HepG2 (cell line): ENCODE results near the gene SRSF2. TPM values are rescaled to one million over a fixed set of nuclear protein-coding genes. Genes with fewer than 3 reads are reported as not detected.

Experiments used
- ATAC-seq: fragments of 200-7000 bp; cut with Tn5 transposase; 3 replicates; pipeline ENCODE4 v1.9.1; 2020; ENCODE audit warnings: mild to moderate bottlenecking, moderate library complexity
- BruUV-seq: library from RNA; stranded (reverse); fragments of 400-500 nt; replicated peaks from 2 replicates; lab custom pipeline; 2021; lab: Mats Ljungman, UMichigan
- CTCF ChIA-PET: fragments of 300-600 bp; formaldehyde crosslinking; extraction: SDS; loops from one replicate; lab custom pipeline; 2021; ENCODE audit warnings: low total read pairs, inconsistent platforms, low intra/inter-chr PET ratio; lab: Yijun Ruan, JAX
- POLR2A ChIA-PET: fragments of 350-600 bp; sonication (Branson Sonifier 250); formaldehyde crosslinking; loops from one replicate; lab custom pipeline; 2020; ENCODE audit warnings: antibody characterized with exemption, inconsistent platforms; lab: Yijun Ruan, JAX
- DNase-seq: peaks from one replicate; pipeline ENCODE4 v3.0.0-alpha.2; 2015; ENCODE audit warnings: low spot score
- FAIRE-seq: peaks from 3 replicates; lab custom pipeline; 2011; peaks lifted over from hg19 to GRCh38; lab: Jason Lieb, UNC
- H2AFZ ChIP-seq: one replicate; pipeline ENCODE4 v1.6.1; 2011; ENCODE audit warnings: low read length, inconsistent platforms
- H3K27ac ChIP-seq: fragments of 300-600 bp; 3 replicates; pipeline ENCODE4 v1.8.0; 2011; ENCODE audit warnings: mixed run types, mild to moderate bottlenecking, mixed read lengths, low read length, inconsistent platforms; ENCODE audit not compliant: insufficient read depth; ENCODE audit errors: extremely low read length
- H3K27me3 ChIP-seq, 2 experiments: fragments of 200-600 bp in 1 of 2; 2 replicates in 1 of 2; 3 replicates in 1 of 2; pipeline versions ENCODE4 v1.6.0 to v1.8.0; 2011; ENCODE audit warnings: low read length in 2 of 2, mild to moderate bottlenecking in 2 of 2, moderate library complexity in 2 of 2, inconsistent platforms in 1 of 2; ENCODE audit not compliant: insufficient read depth in 2 of 2, control insufficient read depth in 1 of 2
- H3K36me3 ChIP-seq, 2 experiments: fragments of 200-600 bp in 1 of 2; replicated peaks in 1 of 2; 2 replicates in 1 of 2; 3 replicates in 1 of 2; pipeline versions ENCODE4 v1.5.1 to v1.8.0; 2011; ENCODE audit warnings: low read length in 2 of 2, inconsistent platforms in 1 of 2; ENCODE audit not compliant: insufficient read depth in 2 of 2, control insufficient read depth in 1 of 2
- H3K4me1 ChIP-seq: 2 replicates; pipeline ENCODE4 v1.5.1; 2012; ENCODE audit warnings: low read length, inconsistent platforms; ENCODE audit not compliant: insufficient read depth
- H3K4me2 ChIP-seq: 2 replicates; pipeline ENCODE4 v1.6.0; 2011; ENCODE audit warnings: low read depth, low read length, inconsistent platforms
- H3K4me3 ChIP-seq, 3 experiments: fragments of 200-600 bp in 1 of 3; sonication (generic), shearing (Covaris generic) in 1 of 3; replicated peaks in 1 of 3; 2 replicates each; pipeline ENCODE4 v1.5.1; 2011 to 2016; ENCODE audit warnings: low read length in 3 of 3, inconsistent platforms in 2 of 3, low read depth in 2 of 3, mild to moderate bottlenecking in 2 of 3, control low read depth in 1 of 3, mixed read lengths in 1 of 3; ENCODE audit not compliant: insufficient read depth in 1 of 3
- H3K79me2 ChIP-seq: one replicate; pipeline ENCODE4 v1.6.1; 2011; ENCODE audit warnings: low read length, inconsistent platforms; ENCODE audit not compliant: insufficient read depth
- H3K9ac ChIP-seq: 2 replicates; pipeline ENCODE4 v1.6.0; 2011; ENCODE audit warnings: mild to moderate bottlenecking, low read depth, low read length, inconsistent platforms; ENCODE audit not compliant: insufficient read depth
- H3K9me3 ChIP-seq: 2 replicates; pipeline ENCODE4 v1.5.1; 2012; ENCODE audit warnings: mild to moderate bottlenecking, low read length
- H4K20me1 ChIP-seq: 2 replicates; pipeline ENCODE4 v1.6.0; 2011; ENCODE audit warnings: inconsistent platforms, mild to moderate bottlenecking, low read length, moderate library complexity; ENCODE audit not compliant: insufficient read depth
- BORCS8-MEF2B ChIP-seq: sonication (generic); formaldehyde crosslinking; IDR thresholded peaks from 2 replicates; pipeline ENCODE4 v1.8.0; 2022; ENCODE audit warnings: mild to moderate bottlenecking, missing genetic modification reagents
- CCDC6 ChIP-seq: sonication (generic); formaldehyde crosslinking; IDR thresholded peaks from 2 replicates; pipeline ENCODE4 v1.8.1; 2022; ENCODE audit warnings: mild to moderate bottlenecking, missing genetic modification reagents, moderate library complexity
- NRL ChIP-seq: sonication (generic); formaldehyde crosslinking; IDR thresholded peaks from 2 replicates; pipeline ENCODE4 v1.5.0; 2020; ENCODE audit warnings: missing genetic modification reagents, mild to moderate bottlenecking, moderate library complexity, borderline replicate concordance
- RFXAP ChIP-seq: sonication (generic); formaldehyde crosslinking; IDR thresholded peaks from 2 replicates; pipeline ENCODE4 v1.4.0; 2020; ENCODE audit warnings: missing genetic modification reagents, borderline replicate concordance
- RXRA ChIP-seq: sonication (generic); formaldehyde crosslinking; IDR thresholded peaks from 2 replicates; pipeline ENCODE4 v1.5.1; 2020; ENCODE audit warnings: missing genetic modification reagents
- SP4 ChIP-seq: sonication (generic); formaldehyde crosslinking; IDR thresholded peaks from 2 replicates; pipeline ENCODE4 v1.8.1; 2023; ENCODE audit warnings: mild to moderate bottlenecking, missing genetic modification reagents
- STAG1 ChIP-seq: sonication (generic); formaldehyde crosslinking; IDR thresholded peaks from 2 replicates; pipeline ENCODE4 v1.4.0; 2020; ENCODE audit warnings: missing genetic modification reagents
- ZBTB33 ChIP-seq: sonication (generic); formaldehyde crosslinking; IDR thresholded peaks from 2 replicates; pipeline ENCODE4 v1.4.0; 2020; ENCODE audit warnings: missing genetic modification reagents
- ZFP90 ChIP-seq: sonication (generic); formaldehyde crosslinking; IDR thresholded peaks from 2 replicates; pipeline ENCODE4 v1.8.0; 2022; ENCODE audit warnings: missing genetic modification reagents, mild to moderate bottlenecking, inconsistent platforms, borderline replicate concordance
- ZMYM2 ChIP-seq: sonication (generic); formaldehyde crosslinking; IDR thresholded peaks from 2 replicates; pipeline ENCODE4 v1.8.0; 2022; ENCODE audit warnings: mild to moderate bottlenecking, missing genetic modification reagents
- ZNF20 ChIP-seq: sonication (generic); formaldehyde crosslinking; IDR thresholded peaks from 2 replicates; pipeline ENCODE4 v1.4.0; 2020; ENCODE audit warnings: mild to moderate bottlenecking, moderate library complexity, missing genetic modification reagents
- ZNF256 ChIP-seq: sonication (generic); formaldehyde crosslinking; conservative IDR thresholded peaks from 2 replicates; pipeline ENCODE4 v1.4.0; 2020; ENCODE audit warnings: missing genetic modification reagents
- ZNF598 ChIP-seq: sonication (generic); formaldehyde crosslinking; IDR thresholded peaks from 2 replicates; pipeline ENCODE4 v1.5.1; 2020; ENCODE audit warnings: mild to moderate bottlenecking, missing genetic modification reagents, borderline replicate concordance
- ZNF709 ChIP-seq: sonication (generic); formaldehyde crosslinking; IDR thresholded peaks from 2 replicates; pipeline ENCODE4 v1.5.0; 2020; ENCODE audit warnings: mild to moderate bottlenecking, missing genetic modification reagents
- ZNF839 ChIP-seq: sonication (generic); formaldehyde crosslinking; IDR thresholded peaks from 2 replicates; pipeline ENCODE4 v1.4.0; 2020; ENCODE audit warnings: missing genetic modification reagents, mild to moderate bottlenecking, borderline replicate concordance
- WGBS: methylation state at CpG from one replicate; pipeline ENCODE4 v1.1.6; 2017; ENCODE audit warnings: low lambda C conversion rate; 5-methylcytosine and 5-hydroxymethylcytosine counted together
- in situ Hi-C: cut with HindIII; loops from 2 replicates; pipeline ENCODE4 v1.10.0; 2017; ENCODE audit warnings: low pct_unique_long_range_greater_than_20kb; ENCODE audit not compliant: extremely low pct_ligation_motif_present
- intact Hi-C: fragments of 100-400 bp; cut with micrococcal nuclease; formaldehyde crosslinking; loops from one replicate; pipeline ENCODE4 v1.10.0; 2022; ENCODE audit not compliant: unreplicated experiment
- polyA plus RNA-seq, 8 experiments: library from polyadenylated mRNA; depleted of rRNA in 3 of 8; stranded (reverse) in 7 of 8; unstranded in 1 of 8; fragments of >200 nt; fragmentation: Illumina TruSeq in 4 of 8; extraction: Trizol in 4 of 8; gene quantifications; 2 replicates each; pipeline versions ENCODE4 v1.2.1 to v1.2.3, GENCODE V29; 2011 to 2016; ENCODE audit warnings: low read depth in 4 of 8, missing spikeins in 1 of 8, mixed read lengths in 1 of 8; ENCODE audit not compliant: insufficient read depth in 1 of 8
- total RNA-seq, 5 experiments: library from RNA; depleted of rRNA; stranded (reverse); fragments of >200 nt; fragmentation: Illumina TruSeq; extraction: Trizol; gene quantifications; 2 replicates each; pipeline ENCODE4 v1.2.3, GENCODE V29; 2016; ENCODE audit warnings: low read depth in 1 of 5
- TF ChIP-seq, protein P1 (sequence below): sonication (generic); formaldehyde crosslinking; IDR thresholded peaks from 2 replicates; pipeline ENCODE4 v1.4.0; 2020; ENCODE audit warnings: missing genetic modification reagents, mild to moderate bottlenecking, borderline replicate concordance

Gene SRSF2
- total and polyA plus RNA-seq, 2 of the 13 experiments (the other 11 are each of a cell fraction or from before 2014, with no cell fraction given): 306 to 319 TPM

- no peak for TF ChIP-seq ZNF709 (CRISPR knock-in tag)
- TF ChIP-seq, all 625 proteins: peak for 265
Observed at GRCh38 chr17:76700617-76701470, 36.3 kb downstream of the SRSF2 start (continued).

- H3K79me2 ChIP-seq: peaks cover 17% of the 10 kb centered on the region
- peak overlapping the region; percentile 94 for H3K4me2 ChIP-seq
- peak; percentile 52 for ATAC-seq
- H3K27ac ChIP-seq: peak overlapping the region; percentile 71
- no peak overlapping the region for H2AFZ ChIP-seq
- H3K4me1 ChIP-seq: peaks cover 79% of the 10 kb centered on the region
- CTCF ChIA-PET: no interaction called here
- BruUV-seq: TSS peak; percentile 92
- peaks cover 3% of the 10 kb centered on the region; the same call in 1 of the 2 replicates for H4K20me1 ChIP-seq
- in situ Hi-C loops: no loop called here
- no peaks in the 10 kb centered on the region for H3K9me3 ChIP-seq
- POLR2A ChIA-PET: interaction anchor here (1.0 to 3.5 kb wide), 5 partner anchors 10 to 37 kb away, joined by 4 to 25 read pairs (median 11); partner anchors contain the start of genes MFSD11, MXRA7 and SRSF2
- no peak for FAIRE-seq
- peak overlapping the region; percentile 56 to 75 (median 62); a peak in 5 of 6 replicates for H3K4me3 ChIP-seq
- H3K9ac ChIP-seq: peak overlapping the region; percentile 64
- H3K36me3 ChIP-seq: no peaks in the 10 kb centered on the region
- DNase-seq: no peak
- no peaks in the 10 kb centered on the region for H3K27me3 ChIP-seq
- 42% methylated on average over 8 of the region's 8 CpGs for WGBS
- intact Hi-C loops: loop anchor here (10.0 kb wide), 1 partner anchor 145 kb away; no protein-coding TSS in a partner anchor
- TF ChIP-seq ZNF598 (peak; percentile 62; the same call in 1 of the 2 replicates), RXRA (CRISPR knock-in tag) (0 out of 2 replicates have a peak, but pooled peaks have one; percentile 11), STAG1 (CRISPR knock-in tag) (no peak), ZMYM2 (CRISPR knock-in tag) (peak; percentile 12; the same call in 1 of the 2 replicates), BORCS8-MEF2B (CRISPR knock-in tag) (0 out of 2 replicates have a peak, but pooled peaks have one; percentile 12), RFXAP (CRISPR knock-in tag) (0 out of 2 replicates have a peak, but pooled peaks have one; percentile 2), NRL (CRISPR knock-in tag) (no peak), ZBTB33 (CRISPR knock-in tag) (peak; percentile 38; the same call in 1 of the 2 replicates), ZNF20 (CRISPR knock-in tag) (no peak), ZFP90 (CRISPR knock-in tag) (0 out of 2 replicates have a peak, but pooled peaks have one; percentile 19), SP4 (0 out of 2 replicates have a peak, but pooled peaks have one; percentile 5), ZNF256 (0 out of 2 replicates have a peak, but pooled peaks have one; percentile 55), ZNF839 (CRISPR knock-in tag) (0 out of 2 replicates have a peak, but pooled peaks have one; percentile 9), CCDC6 (0 out of 2 replicates have a peak, but pooled peaks have one; percentile 16)
- TF ChIP-seq, protein P1, sequence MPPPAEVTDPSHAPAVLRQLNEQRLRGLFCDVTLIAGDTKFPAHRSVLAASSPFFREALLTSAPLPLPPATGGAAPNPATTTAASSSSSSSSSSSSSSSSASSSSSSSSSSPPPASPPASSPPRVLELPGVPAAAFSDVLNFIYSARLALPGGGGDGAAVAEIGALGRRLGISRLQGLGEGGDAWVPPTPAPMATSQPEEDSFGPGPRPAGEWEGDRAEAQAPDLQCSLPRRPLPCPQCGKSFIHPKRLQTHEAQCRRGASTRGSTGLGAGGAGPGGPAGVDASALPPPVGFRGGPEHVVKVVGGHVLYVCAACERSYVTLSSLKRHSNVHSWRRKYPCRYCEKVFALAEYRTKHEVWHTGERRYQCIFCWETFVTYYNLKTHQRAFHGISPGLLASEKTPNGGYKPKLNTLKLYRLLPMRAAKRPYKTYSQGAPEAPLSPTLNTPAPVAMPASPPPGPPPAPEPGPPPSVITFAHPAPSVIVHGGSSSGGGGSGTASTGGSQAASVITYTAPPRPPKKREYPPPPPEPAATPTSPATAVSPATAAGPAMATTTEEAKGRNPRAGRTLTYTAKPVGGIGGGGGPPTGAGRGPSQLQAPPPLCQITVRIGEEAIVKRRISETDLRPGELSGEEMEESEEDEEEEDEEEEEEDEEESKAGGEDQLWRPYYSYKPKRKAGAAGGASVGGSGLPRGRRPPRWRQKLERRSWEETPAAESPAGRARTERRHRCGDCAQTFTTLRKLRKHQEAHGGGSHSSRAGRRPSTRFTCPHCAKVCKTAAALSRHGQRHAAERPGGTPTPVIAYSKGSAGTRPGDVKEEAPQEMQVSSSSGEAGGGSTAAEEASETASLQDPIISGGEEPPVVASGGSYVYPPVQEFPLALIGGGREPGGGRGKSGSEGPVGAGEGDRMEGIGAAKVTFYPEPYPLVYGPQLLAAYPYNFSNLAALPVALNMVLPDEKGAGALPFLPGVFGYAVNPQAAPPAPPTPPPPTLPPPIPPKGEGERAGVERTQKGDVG (CRISPR knock-in tag): peak; percentile 85
Observed at GRCh38 chr17:76700270-76700616, 36.9 kb downstream of the SRSF2 start.
